SK-N-SH (cell line): ENCODE data around the gene ZNF516. TPM values are rescaled to one million over a fixed set of nuclear protein-coding genes. Genes with fewer than 3 reads are reported as not detected.

ENCODE experiments used
- EP300 ChIP-seq, 2 experiments: IDR thresholded peaks; 2 replicates each; pipeline versions ENCODE4 v1.4.0 to v1.6.1; 2012; ENCODE audit warnings: borderline replicate concordance in 1 of 2, low read depth in 1 of 2, low read length in 1 of 2
- FOSL2 ChIP-seq: IDR thresholded peaks from 2 replicates; pipeline ENCODE4 v1.4.0; 2012; ENCODE audit warnings: low read depth, mild to moderate bottlenecking, moderate library complexity, borderline replicate concordance
- FOXJ3 ChIP-seq: sonication (generic); formaldehyde crosslinking; IDR thresholded peaks from 2 replicates; pipeline ENCODE4 v1.5.1; 2020; ENCODE audit warnings: mild to moderate bottlenecking, missing genetic modification reagents
- FOXM1 ChIP-seq: IDR thresholded peaks from 2 replicates; pipeline ENCODE4 v1.4.0; 2012; ENCODE audit warnings: low read depth, mild to moderate bottlenecking
- GATA2 ChIP-seq: sonication (generic); formaldehyde crosslinking; IDR thresholded peaks from 2 replicates; pipeline ENCODE4 v1.5.0; 2020; ENCODE audit warnings: mild to moderate bottlenecking, missing genetic modification reagents
- IRF3 ChIP-seq: fragments of 150-350 bp; IDR thresholded peaks from 2 replicates; pipeline ENCODE4 v1.6.1; 2016; ENCODE audit warnings: mild to moderate bottlenecking, low read depth, low read length
- JUND ChIP-seq: IDR thresholded peaks from 2 replicates; pipeline ENCODE4 v1.4.0; 2012
- MEF2A ChIP-seq: IDR thresholded peaks from 2 replicates; pipeline ENCODE4 v1.4.0; 2012; ENCODE audit warnings: low read depth, borderline replicate concordance
- NFIC ChIP-seq: IDR thresholded peaks from 2 replicates; pipeline ENCODE4 v1.4.0; 2012; ENCODE audit warnings: borderline replicate concordance
- NRF1 ChIP-seq: IDR thresholded peaks from 2 replicates; pipeline ENCODE4 v1.6.1; 2012; ENCODE audit warnings: low read depth, mild to moderate bottlenecking, low read length
- RAD21 ChIP-seq: IDR thresholded peaks from 2 replicates; pipeline ENCODE4 v1.6.1; 2012; ENCODE audit warnings: mild to moderate bottlenecking, low read length
- REST ChIP-seq: IDR thresholded peaks from 2 replicates; pipeline ENCODE4 v1.6.1; 2012; ENCODE audit warnings: mild to moderate bottlenecking, low read depth, low read length, moderate library complexity
- RXRA ChIP-seq: IDR thresholded peaks from 2 replicates; pipeline ENCODE4 v1.4.0; 2012; ENCODE audit warnings: low read depth, mild to moderate bottlenecking, borderline replicate concordance
- TCF12 ChIP-seq: IDR thresholded peaks from 2 replicates; pipeline ENCODE4 v1.4.0; 2012
- TEAD4 ChIP-seq: IDR thresholded peaks from 2 replicates; pipeline ENCODE4 v1.4.0; 2012; ENCODE audit warnings: mild to moderate bottlenecking, borderline replicate concordance; ENCODE audit not compliant: insufficient read depth
- USF1 ChIP-seq: IDR thresholded peaks from 2 replicates; pipeline ENCODE4 v1.4.0; 2012; ENCODE audit warnings: low read depth, borderline replicate concordance
- YY1 ChIP-seq: IDR thresholded peaks from 2 replicates; pipeline ENCODE4 v1.4.0; 2012; ENCODE audit warnings: low read depth, mild to moderate bottlenecking
- ZBTB33 ChIP-seq: IDR thresholded peaks from 2 replicates; pipeline ENCODE4 v1.4.0; 2012; ENCODE audit warnings: low read depth, borderline replicate concordance
- polyA plus RNA-seq, 3 experiments: library from polyadenylated mRNA; depleted of rRNA; stranded (reverse); fragments of >200 nt; gene quantifications; 2 replicates each; pipeline ENCODE4 v1.2.3, GENCODE V29; 2012

ZNF516 gene
- polyA plus RNA-seq, 1 of the 3 experiments (the other 2 are of a cell fraction): 4.4 TPM

GRCh38 chr18:76351961-76352581, 143.0 kb downstream of the ZNF516 start (continued):
- TF ChIP-seq REST (no peak), FOSL2 (no peak), EP300 (IDR thresholded peaks at IDR 0.05; ENCODE audit: borderline replicate concordance in 1 of 2, low read depth in 1 of 2, low read length in 1 of 2) (no peak), USF1 (no peak), RAD21 (peak; percentile 20; the same call in 1 of the 2 replicates), FOXM1 (no peak), ZBTB33 (no peak), JUND (no peak), FOXJ3 (CRISPR knock-in tag) (peak; percentile 67), TEAD4 (no peak), MEF2A (no peak), IRF3 (no peak), YY1 (no peak), RXRA (no peak), NRF1 (no peak), NFIC (no peak), TCF12 (peak; percentile 39), GATA2 (0 out of 2 replicates have a peak, but pooled peaks have one; percentile 11)
